Activated T-helper 2 cell treated with anti-CD3 and anti-CD28 coated beads, Interferon-gamma antibody, Interleukin-2, Interleukin-4, amounts not matched to agents 10 μg/mL and 5 μg/mL and 100 μg/mL, durations not matched to agents 14 hours and 24 hours and 36 hours (primary cell): Measurements from ENCODE around the gene PLAAT4. TPM values are rescaled to one million over a fixed set of nuclear protein-coding genes. Genes with fewer than 3 reads are reported as not detected.
A peak's percentile ranks its signal among the peaks of the same experiment; 100 is the strongest.
"Not testable (repeated sequence)": the region's sequence is repeated elsewhere in the genome, so short reads cannot be mapped to it uniquely, and the experiment has no call there.

Source experiments
- DNase-seq: peaks from one replicate; pipeline ENCODE4 v3.0.0; 2021; ENCODE audit warnings: low spot score
- H3K27ac Mint-ChIP-seq: one replicate; pipeline ENCODE4 v1.8.0; 2021; ENCODE audit warnings: mixed read lengths
- H3K27me3 Mint-ChIP-seq: one replicate; pipeline ENCODE4 v1.8.0; 2021; ENCODE audit warnings: low read depth, mixed read lengths
- H3K36me3 Mint-ChIP-seq: one replicate; pipeline ENCODE4 v1.8.0; 2021; ENCODE audit warnings: low read depth, mixed read lengths
- H3K4me1 Mint-ChIP-seq: one replicate; pipeline ENCODE4 v1.8.0; 2021; ENCODE audit warnings: low read depth, mixed read lengths
- H3K4me3 Mint-ChIP-seq: one replicate; pipeline ENCODE4 v1.8.0; 2021; ENCODE audit warnings: low read depth, mild to moderate bottlenecking, moderate library complexity, mixed read lengths
- H3K9me3 Mint-ChIP-seq: one replicate; pipeline ENCODE4 v1.8.0; 2021; ENCODE audit warnings: mixed read lengths
- intact Hi-C: fragments of 100-400 bp; cut with micrococcal nuclease; formaldehyde crosslinking; loops from one replicate; pipeline ENCODE4 v1.15.1; 2023
- total RNA-seq: library from RNA; stranded (reverse); gene quantifications from 2 replicates; pipeline ENCODE4 v1.2.3, GENCODE V29; 2022

The PLAAT4 gene
- total RNA-seq, 1 donor from 2014 or later: 41.4 TPM

DNA sequence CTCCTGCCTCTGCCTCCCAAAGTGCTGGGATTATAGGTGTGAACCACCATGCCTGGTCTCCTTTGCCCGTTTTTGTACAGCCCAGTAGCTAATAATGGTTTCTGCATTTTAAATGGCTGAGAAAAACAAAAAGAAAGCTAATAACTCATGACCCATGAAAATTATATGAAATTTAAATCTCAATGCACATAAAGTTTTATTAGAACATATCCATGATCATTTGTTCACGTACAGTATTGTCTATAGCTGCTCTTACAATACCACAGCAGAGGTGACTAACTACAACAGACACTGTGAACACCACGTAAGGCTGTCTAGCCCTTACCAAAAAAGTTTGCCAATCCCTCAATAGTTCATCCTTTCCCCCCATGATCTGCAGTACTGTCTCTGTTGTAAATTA, 33.0 kb downstream of the PLAAT4 start:
- Mint-ChIP-seq H3K36me3 (peaks cover 4% of the 10 kb centered on the region), H3K4me3 (no peak overlapping the region), H3K4me1 (peaks cover 38% of the 10 kb centered on the region), H3K27me3 (peaks cover 21% of the 10 kb centered on the region), H3K9me3 (no peaks in the 10 kb centered on the region), H3K27ac (no peak overlapping the region)
- DNase-seq: no peak
- intact Hi-C loops: loop anchor here (5.0 kb wide), 1 partner anchor 43 kb away; the partner anchor contains the start of gene PLAAT3

- intact Hi-C loops: no loop called here
- Mint-ChIP-seq H3K27me3 (peaks cover 21% of the 10 kb centered on the region), H3K27ac (no peak overlapping the region), H3K4me1 (peaks cover 28% of the 10 kb centered on the region), H3K4me3 (no peak overlapping the region), H3K36me3 (peaks cover 4% of the 10 kb centered on the region), H3K9me3 (no peaks in the 10 kb centered on the region)
- no peak for DNase-seq
Measured at GRCh38 chr11:63572026-63572688, 35.5 kb downstream of the PLAAT4 start.

- peaks cover 8% of the 10 kb centered on the region for H3K9me3 Mint-ChIP-seq
- peak overlapping the region; percentile 67 for H3K4me3 Mint-ChIP-seq
- H3K27me3 Mint-ChIP-seq: peaks cover 21% of the 10 kb centered on the region
- peaks cover 16% of the 10 kb centered on the region for H3K4me1 Mint-ChIP-seq
- peaks cover 7% of the 10 kb centered on the region for H3K36me3 Mint-ChIP-seq
- intact Hi-C loops: no loop called here
- peak; percentile 34 for DNase-seq
- H3K27ac Mint-ChIP-seq: peak overlapping the region; percentile 70
Measured at GRCh38 chr11:63573881-63574855, 37.6 kb downstream of the PLAAT4 start.

GRCh38 chr11:63574856-63575602, 38.4 kb downstream of the PLAAT4 start:
- Mint-ChIP-seq H3K4me1 (peaks cover 16% of the 10 kb centered on the region), H3K36me3 (peaks cover 10% of the 10 kb centered on the region), H3K27me3 (peaks cover 18% of the 10 kb centered on the region), H3K9me3 (peaks cover 8% of the 10 kb centered on the region), H3K4me3 (peak overlapping the region; percentile 67), H3K27ac (peak overlapping the region; percentile 57)
- no peak for DNase-seq
- intact Hi-C loops: no loop called here

DNA sequence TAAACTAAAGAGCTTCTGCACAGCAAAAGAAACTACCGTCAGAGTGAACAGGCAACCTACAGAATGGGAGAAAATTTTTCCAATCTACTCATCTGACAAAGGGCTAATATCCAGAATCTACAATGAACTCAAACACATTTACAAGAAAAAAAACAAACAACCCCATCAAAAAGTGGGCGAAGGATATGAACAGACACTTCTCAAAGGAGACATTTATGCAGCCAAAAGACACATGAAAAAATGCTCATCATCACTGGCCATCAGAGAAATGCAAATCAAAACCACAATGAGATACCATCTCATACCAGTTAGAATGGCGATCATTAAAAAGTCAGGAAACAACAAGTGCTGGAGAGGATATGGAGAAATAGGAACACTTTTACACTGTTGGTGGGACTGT, 42.3 kb downstream of the PLAAT4 start:
- Mint-ChIP-seq H3K4me1 (peaks cover 29% of the 10 kb centered on the region), H3K36me3 (peaks cover 21% of the 10 kb centered on the region), H3K9me3 (peaks cover 27% of the 10 kb centered on the region)
- H3K27me3 Mint-ChIP-seq, H3K4me3 Mint-ChIP-seq, H3K27ac Mint-ChIP-seq, intact Hi-C loops, DNase-seq: not testable (repeated sequence)

DNA sequence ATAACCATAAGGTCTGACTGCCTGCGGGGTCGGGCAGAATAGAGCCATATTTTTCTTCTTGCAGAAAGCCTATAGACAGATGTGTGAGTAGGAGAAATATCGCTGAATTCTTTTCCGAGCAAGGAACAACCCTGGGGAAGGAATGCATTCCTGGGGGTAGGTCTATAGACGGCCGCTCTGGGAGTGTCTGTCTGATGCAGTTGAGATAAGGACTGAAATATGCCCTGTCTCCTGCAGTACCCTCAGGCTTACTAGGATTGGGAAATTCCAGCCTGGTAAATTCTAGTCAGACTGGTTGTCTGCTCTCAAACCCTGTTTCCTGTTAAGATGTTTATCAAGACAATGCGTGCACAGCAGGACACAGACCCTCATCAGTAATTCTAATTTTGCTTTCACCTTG, 44.6 kb downstream of the PLAAT4 start:
- H3K4me3 Mint-ChIP-seq, intact Hi-C loops, DNase-seq, H3K27me3 Mint-ChIP-seq, H3K27ac Mint-ChIP-seq: not testable (repeated sequence)
- Mint-ChIP-seq H3K9me3 (peaks cover 27% of the 10 kb centered on the region), H3K36me3 (peaks cover 18% of the 10 kb centered on the region), H3K4me1 (peaks cover 14% of the 10 kb centered on the region)

DNA sequence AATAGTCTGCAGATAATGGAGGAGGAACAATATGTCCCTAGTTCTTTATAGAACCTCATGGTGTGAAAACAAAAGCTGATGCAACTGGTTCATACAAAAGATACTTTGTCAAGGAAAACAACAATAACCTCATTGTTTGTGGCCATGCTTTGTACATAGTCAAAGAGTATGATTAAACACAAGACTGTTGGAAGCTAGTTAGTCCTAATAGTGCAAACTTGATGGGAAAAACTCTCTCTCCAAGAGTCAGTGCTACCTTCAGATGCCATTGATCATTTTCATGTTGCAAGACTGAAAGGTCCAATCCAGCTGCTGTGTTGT, 46.7 kb downstream of the PLAAT4 start:
- intact Hi-C loops: no loop called here
- Mint-ChIP-seq H3K4me3 (no peak overlapping the region), H3K36me3 (peaks cover 15% of the 10 kb centered on the region), H3K4me1 (peaks cover 14% of the 10 kb centered on the region), H3K9me3 (peaks cover 23% of the 10 kb centered on the region), H3K27me3 (peaks cover 3% of the 10 kb centered on the region), H3K27ac (no peak overlapping the region)
- DNase-seq: no peak

DNA sequence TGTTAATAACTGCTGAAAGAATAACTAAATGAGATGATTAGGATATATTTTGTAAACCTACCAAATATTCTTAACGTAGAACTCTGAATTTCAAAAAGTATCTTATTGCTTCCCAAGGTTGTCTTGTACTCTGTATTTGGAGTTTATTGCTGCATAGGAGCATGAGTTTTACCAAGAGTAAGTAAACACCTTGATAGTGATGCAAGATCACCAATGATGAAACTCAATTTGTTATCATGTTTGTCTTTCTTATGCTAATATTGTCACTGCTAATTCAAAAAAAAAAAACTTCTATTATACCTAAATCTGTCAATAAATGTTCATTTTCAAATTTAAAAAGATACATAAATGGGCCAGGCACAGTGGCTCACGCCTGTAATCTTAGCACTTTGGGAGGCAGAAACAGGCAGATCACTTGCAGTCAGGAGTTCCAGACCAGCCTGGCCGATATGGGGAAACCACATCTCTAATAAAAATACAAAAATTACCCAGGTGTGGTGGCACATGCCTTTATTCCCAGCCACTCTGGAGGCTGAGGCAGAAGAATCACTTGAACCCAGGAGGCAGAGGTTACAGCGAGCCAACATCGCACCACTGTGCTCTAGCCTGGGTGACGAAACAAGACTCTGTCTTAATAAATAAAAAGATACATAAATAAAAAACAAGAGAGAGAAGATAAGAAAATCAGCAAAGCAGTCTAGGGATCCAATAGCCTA, 50.0 kb downstream of the PLAAT4 start:
- DNase-seq: no peak
- Mint-ChIP-seq H3K27me3 (peaks cover 7% of the 10 kb centered on the region), H3K27ac (no peak overlapping the region), H3K4me3 (no peak overlapping the region), H3K4me1 (peaks cover 13% of the 10 kb centered on the region), H3K9me3 (peaks cover 7% of the 10 kb centered on the region), H3K36me3 (peaks cover 7% of the 10 kb centered on the region)
- intact Hi-C loops: no loop called here

DNA sequence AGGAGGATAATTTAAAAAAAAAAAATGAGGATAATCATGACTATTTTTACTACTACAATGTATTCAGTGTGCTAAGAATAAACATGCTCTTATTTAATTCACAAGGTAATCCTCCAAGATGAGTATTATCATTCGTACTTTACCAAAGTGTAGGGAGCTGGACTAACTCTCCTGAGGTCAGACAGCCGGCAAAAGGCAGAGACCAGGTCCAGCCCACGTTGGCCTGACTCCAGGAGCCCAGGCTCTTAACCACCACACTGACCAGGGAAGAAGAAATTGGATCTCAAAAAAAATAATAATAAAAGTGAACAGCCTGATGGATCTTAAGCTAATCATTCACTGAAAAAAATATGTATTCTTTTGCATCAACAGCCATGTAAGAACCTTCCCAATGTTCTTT, 52.4 kb downstream of the PLAAT4 start:
- Mint-ChIP-seq H3K36me3 (no peaks in the 10 kb centered on the region), H3K27ac (no peak overlapping the region), H3K9me3 (no peaks in the 10 kb centered on the region), H3K27me3 (peaks cover 7% of the 10 kb centered on the region), H3K4me1 (no peaks in the 10 kb centered on the region), H3K4me3 (no peak overlapping the region)
- intact Hi-C loops: no loop called here
- no peak for DNase-seq

- Mint-ChIP-seq H3K36me3 (no peaks in the 10 kb centered on the region), H3K4me3 (no peak overlapping the region), H3K9me3 (no peaks in the 10 kb centered on the region), H3K4me1 (no peaks in the 10 kb centered on the region), H3K27me3 (peaks cover 7% of the 10 kb centered on the region), H3K27ac (no peak overlapping the region)
- intact Hi-C loops: no loop called here
- no peak for DNase-seq
Measured at GRCh38 chr11:63590024-63590788, 53.6 kb downstream of the PLAAT4 start.

DNA sequence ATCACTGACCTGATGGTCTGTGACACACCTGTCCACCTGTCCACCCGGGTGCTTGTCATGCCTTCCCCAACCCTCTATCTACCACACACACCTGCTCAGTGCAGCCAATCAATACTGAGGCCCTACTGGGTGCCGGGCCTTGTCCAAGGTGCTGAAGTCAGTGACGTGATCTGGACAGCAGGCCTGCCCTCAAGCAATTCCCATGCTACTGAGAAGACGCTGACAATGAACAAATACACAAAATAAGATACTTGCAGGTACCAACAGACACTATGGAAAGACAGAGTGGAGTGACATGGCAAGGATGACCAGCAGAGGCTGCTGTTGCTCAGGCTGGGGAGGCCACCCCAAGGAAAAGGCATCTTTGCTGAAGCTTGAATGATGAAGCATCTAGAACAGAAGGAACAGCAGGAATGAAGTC, 56.4 kb downstream of the PLAAT4 start:
- no peak overlapping the region for H3K4me3 Mint-ChIP-seq
- intact Hi-C loops: no loop called here

DNA sequence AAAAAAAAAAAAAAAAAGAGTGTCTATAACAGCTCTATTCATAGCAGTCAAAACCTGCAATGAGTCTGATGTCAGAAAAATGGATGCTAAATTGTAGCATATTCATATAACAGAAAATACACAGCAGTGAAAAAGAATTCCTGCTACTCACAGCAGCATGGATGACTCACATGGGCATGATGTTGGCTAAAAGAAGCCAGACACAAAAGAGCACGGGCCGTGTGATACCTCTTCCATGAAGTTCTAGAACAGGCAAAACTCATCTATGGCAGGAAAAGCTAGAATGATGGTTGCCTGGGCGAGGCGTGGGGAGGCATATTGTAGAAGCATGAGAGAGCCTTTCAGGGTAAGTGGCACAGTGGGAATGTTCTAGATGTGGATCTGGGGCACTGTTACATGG, 58.7 kb downstream of the PLAAT4 start:
- Mint-ChIP-seq H3K36me3 (no peaks in the 10 kb centered on the region), H3K27ac (no peak overlapping the region), H3K27me3 (no peaks in the 10 kb centered on the region), H3K9me3 (no peaks in the 10 kb centered on the region), H3K4me1 (no peaks in the 10 kb centered on the region), H3K4me3 (no peak overlapping the region)
- intact Hi-C loops: no loop called here
- no peak for DNase-seq

More for the DNA sequence above, 56.4 kb downstream of the PLAAT4 start:
- Mint-ChIP-seq H3K36me3 (no peaks in the 10 kb centered on the region), H3K9me3 (no peaks in the 10 kb centered on the region), H3K27ac (no peak overlapping the region), H3K4me1 (no peaks in the 10 kb centered on the region), H3K27me3 (peaks cover 4% of the 10 kb centered on the region)
- no peak for DNase-seq
